Erythroblast (primary cell): ENCODE results near the gene MYO1E.

ENCODE experiments used
- GATA1 ChIP-seq: IDR thresholded peaks from 2 replicates; pipeline ENCODE4 v1.6.1; 2011; ENCODE audit warnings: low read depth, mild to moderate bottlenecking, control low read depth, low read length, moderate library complexity
- POLR2A ChIP-seq: IDR thresholded peaks from 2 replicates; pipeline ENCODE4 v1.6.1; 2011; ENCODE audit warnings: mild to moderate bottlenecking, low read length

- no peak for TF ChIP-seq POLR2A
- no peak for TF ChIP-seq GATA1
Observed at GRCh38 chr15:59096429-59096828, 276.2 kb downstream of the MYO1E start.
